Neural progenitor cell (in vitro differentiated cells): Measurements from ENCODE around the gene RGS3. TPM values are rescaled to one million over a fixed set of nuclear protein-coding genes. Genes with fewer than 3 reads are reported as not detected.
A peak's percentile ranks its signal among the peaks of the same experiment; 100 is the strongest.

Experiments used
- DNase-seq: peaks from one replicate; pipeline ENCODE4 v3.0.0-alpha.2; 2016; ENCODE audit warnings: low spot score
- H2AFZ ChIP-seq: fragments of 200-600 bp; sonication (generic); replicated peaks from 2 replicates; pipeline ENCODE4 v1.6.1; 2016; ENCODE audit warnings: antibody characterized with exemption
- H3F3A ChIP-seq: fragments of 200-600 bp; sonication (generic); 2 replicates; pipeline ENCODE4 v1.6.1; 2016; ENCODE audit warnings: antibody characterized with exemption, low read depth
- H3K27ac ChIP-seq: fragments of 200-600 bp; sonication (generic); 2 replicates; pipeline ENCODE4 v1.5.1; 2016; ENCODE audit warnings: mild to moderate bottlenecking
- H3K27me3 ChIP-seq: fragments of 200-600 bp; sonication (generic); 2 replicates; pipeline ENCODE4 v1.6.1; 2016; ENCODE audit warnings: mild to moderate bottlenecking, moderate library complexity
- H3K36me3 ChIP-seq: fragments of 200-600 bp; sonication (generic); 2 replicates; pipeline ENCODE4 v1.5.1; 2016
- H3K4me1 ChIP-seq: fragments of 200-600 bp; sonication (generic); 2 replicates; pipeline ENCODE4 v1.6.1; 2016; ENCODE audit warnings: mixed run types
- H3K4me2 ChIP-seq: fragments of 200-600 bp; sonication (generic); 2 replicates; pipeline ENCODE4 v1.6.1; 2016
- H3K4me3 ChIP-seq: fragments of 200-600 bp; sonication (generic); 2 replicates; pipeline ENCODE4 v1.5.1; 2016
- H3K79me2 ChIP-seq: fragments of 200-600 bp; sonication (generic); 2 replicates; pipeline ENCODE4 v1.6.1; 2016; ENCODE audit warnings: low read depth
- H3K9ac ChIP-seq: fragments of 200-600 bp; sonication (generic); 2 replicates; pipeline ENCODE4 v1.6.1; 2016
- H3K9me3 ChIP-seq: fragments of 200-600 bp; sonication (generic); 2 replicates; pipeline ENCODE4 v1.5.1; 2016; ENCODE audit warnings: low read depth
- H4K20me1 ChIP-seq: fragments of 200-600 bp; sonication (generic); 2 replicates; pipeline ENCODE4 v1.6.1; 2016; ENCODE audit warnings: low read depth
- H3K27ac Mint-ChIP-seq: 3 replicates; pipeline ENCODE4 v1.8.0; 2021; ENCODE audit warnings: mixed read lengths
- H3K27me3 Mint-ChIP-seq: 2 replicates; pipeline ENCODE4 v1.8.0; 2022; ENCODE audit warnings: low read depth, mild to moderate bottlenecking, inconsistent platforms, moderate library complexity, mixed read lengths; ENCODE audit not compliant: insufficient read depth
- H3K36me3 Mint-ChIP-seq: 3 replicates; pipeline ENCODE4 v1.8.0; 2021; ENCODE audit warnings: mixed read lengths
- H3K4me1 Mint-ChIP-seq: 3 replicates; pipeline ENCODE4 v1.8.0; 2021; ENCODE audit warnings: mixed read lengths
- H3K4me3 Mint-ChIP-seq: 3 replicates; pipeline ENCODE4 v1.8.0; 2021; ENCODE audit warnings: mild to moderate bottlenecking, moderate library complexity, mixed read lengths
- H3K9me3 Mint-ChIP-seq: 3 replicates; pipeline ENCODE4 v1.8.0; 2020; ENCODE audit warnings: mixed read lengths
- EZH2 ChIP-seq: fragments of 200-600 bp; sonication (generic); IDR thresholded peaks from 2 replicates; pipeline ENCODE4 v1.6.1; 2017; ENCODE audit warnings: antibody characterized with exemption, mild to moderate bottlenecking, moderate library complexity
- EZH2phosphoT487 ChIP-seq: fragments of 200-600 bp; sonication (generic); IDR thresholded peaks from 2 replicates; pipeline ENCODE4 v1.6.1; 2017; ENCODE audit warnings: antibody characterized with exemption
- total RNA-seq: library from RNA; depleted of rRNA; stranded (reverse); fragments of >200 nt; gene quantifications from 2 replicates; pipeline ENCODE4 v1.2.3, GENCODE V29; 2015; ENCODE audit warnings: low replicate concordance
- TF ChIP-seq, protein P1 (sequence below): fragments of 200-600 bp; sonication (generic); IDR thresholded peaks from 2 replicates; pipeline ENCODE4 v1.5.1; 2017; ENCODE audit warnings: antibody characterized with exemption, mild to moderate bottlenecking

Gene RGS3
- total RNA-seq, 1 donor from 2014 or later, result 30.3 TPM

DNA sequence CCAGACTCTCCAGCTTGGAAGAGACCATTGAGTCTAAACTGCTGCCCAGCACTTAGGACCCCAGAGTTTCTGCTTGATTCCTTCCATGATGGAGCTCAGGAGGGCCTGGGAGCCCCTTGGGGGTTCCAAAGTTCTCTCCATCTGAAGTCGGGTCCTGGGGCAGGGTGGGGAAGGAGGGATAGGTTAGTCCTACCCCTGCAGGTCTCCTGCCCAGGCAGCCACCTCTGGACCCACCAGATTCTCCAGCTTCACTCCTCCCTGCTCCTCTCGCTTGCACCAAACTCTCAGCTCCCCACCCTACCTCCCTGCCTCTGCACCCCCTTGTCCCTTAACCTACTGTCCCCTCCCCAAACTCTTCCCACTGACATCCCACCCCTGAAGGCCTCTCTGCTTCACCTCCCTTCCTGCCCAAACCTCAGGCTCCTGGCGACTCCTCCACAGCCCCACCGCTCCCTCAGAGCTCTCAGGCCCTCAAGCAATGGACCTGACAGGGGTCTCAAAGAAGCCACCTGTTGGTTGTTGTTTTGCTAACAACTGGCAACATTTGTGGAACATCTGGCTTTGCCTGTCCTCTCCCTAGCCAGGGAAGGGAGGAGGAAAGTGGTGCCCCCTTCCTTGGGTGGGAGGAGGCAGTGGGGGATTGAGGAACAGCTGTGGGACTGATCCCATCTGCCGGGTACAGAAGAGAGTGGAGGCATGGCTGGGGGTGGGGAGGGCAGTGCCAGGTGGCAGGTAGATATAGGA lies 137.5 kb downstream of the RGS3 start:
- no peak overlapping the region for H3K27ac ChIP-seq
- Mint-ChIP-seq H3K4me1 (peaks cover 69% of the 10 kb centered on the region), H3K9me3 (no peaks in the 10 kb centered on the region), H3K36me3 (peaks cover 8% of the 10 kb centered on the region), H3K27me3 (peaks cover 14% of the 10 kb centered on the region), H3K4me3 (peak overlapping the region; percentile 67), H3K27ac (peak overlapping the region; percentile 37)
- H3K4me2 ChIP-seq, result no peak overlapping the region
- no peak overlapping the region for H3K4me3 ChIP-seq
- H3K9ac ChIP-seq, result no peak overlapping the region
- no peaks in the 10 kb centered on the region for H3K79me2 ChIP-seq
- H3K9me3 ChIP-seq, result no peaks in the 10 kb centered on the region
- no peaks in the 10 kb centered on the region for H3F3A ChIP-seq
- H3K4me1 ChIP-seq, result peaks cover 33% of the 10 kb centered on the region
- TF ChIP-seq EZH2phosphoT487 (no peak), EZH2 (no peak)
- TF ChIP-seq, protein P1, sequence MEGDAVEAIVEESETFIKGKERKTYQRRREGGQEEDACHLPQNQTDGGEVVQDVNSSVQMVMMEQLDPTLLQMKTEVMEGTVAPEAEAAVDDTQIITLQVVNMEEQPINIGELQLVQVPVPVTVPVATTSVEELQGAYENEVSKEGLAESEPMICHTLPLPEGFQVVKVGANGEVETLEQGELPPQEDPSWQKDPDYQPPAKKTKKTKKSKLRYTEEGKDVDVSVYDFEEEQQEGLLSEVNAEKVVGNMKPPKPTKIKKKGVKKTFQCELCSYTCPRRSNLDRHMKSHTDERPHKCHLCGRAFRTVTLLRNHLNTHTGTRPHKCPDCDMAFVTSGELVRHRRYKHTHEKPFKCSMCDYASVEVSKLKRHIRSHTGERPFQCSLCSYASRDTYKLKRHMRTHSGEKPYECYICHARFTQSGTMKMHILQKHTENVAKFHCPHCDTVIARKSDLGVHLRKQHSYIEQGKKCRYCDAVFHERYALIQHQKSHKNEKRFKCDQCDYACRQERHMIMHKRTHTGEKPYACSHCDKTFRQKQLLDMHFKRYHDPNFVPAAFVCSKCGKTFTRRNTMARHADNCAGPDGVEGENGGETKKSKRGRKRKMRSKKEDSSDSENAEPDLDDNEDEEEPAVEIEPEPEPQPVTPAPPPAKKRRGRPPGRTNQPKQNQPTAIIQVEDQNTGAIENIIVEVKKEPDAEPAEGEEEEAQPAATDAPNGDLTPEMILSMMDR, result no peak
- no peak for DNase-seq
- no peaks in the 10 kb centered on the region for H3K36me3 ChIP-seq
- H4K20me1 ChIP-seq, result no peaks in the 10 kb centered on the region
- no peak overlapping the region for H2AFZ ChIP-seq
- H3K27me3 ChIP-seq, result no peaks in the 10 kb centered on the region

DNA sequence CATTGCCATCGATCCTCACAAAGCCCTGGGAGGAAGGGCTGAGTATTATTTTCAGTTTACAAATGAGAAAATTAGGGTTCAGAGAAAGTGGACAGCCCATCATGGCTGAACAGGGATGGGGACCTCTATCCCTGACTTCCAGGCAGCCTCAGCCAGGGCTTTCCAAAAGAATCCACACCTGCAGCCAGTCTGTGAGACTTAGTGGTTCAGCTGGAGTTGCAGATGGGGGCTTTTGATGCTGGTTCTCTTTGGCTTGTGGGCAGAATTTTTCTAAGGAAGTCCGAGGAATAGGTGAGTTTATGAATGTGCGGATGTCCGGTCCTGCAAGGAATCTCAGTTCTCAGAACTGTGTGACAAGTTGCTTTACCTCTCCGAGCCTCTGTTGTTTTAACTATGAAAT lies 138.1 kb downstream of the RGS3 start:
- Mint-ChIP-seq H3K27me3 (peaks cover 14% of the 10 kb centered on the region), H3K4me1 (peaks cover 68% of the 10 kb centered on the region), H3K9me3 (no peaks in the 10 kb centered on the region), H3K4me3 (peak overlapping the region; percentile 67), H3K27ac (peak overlapping the region; percentile 63), H3K36me3 (peaks cover 2% of the 10 kb centered on the region)
- no peak for DNase-seq
- H3K4me3 ChIP-seq, result no peak overlapping the region
- TF ChIP-seq, protein P1, result no peak
- TF ChIP-seq EZH2phosphoT487 (no peak), EZH2 (no peak)
- no peaks in the 10 kb centered on the region for H4K20me1 ChIP-seq
- no peak overlapping the region for H3K27ac ChIP-seq
- H3F3A ChIP-seq, result no peaks in the 10 kb centered on the region
- H3K4me1 ChIP-seq, result peaks cover 33% of the 10 kb centered on the region
- peak overlapping the region; percentile 51 for H3K4me2 ChIP-seq
- H3K79me2 ChIP-seq, result no peaks in the 10 kb centered on the region
- H3K9ac ChIP-seq, result no peak overlapping the region
- no peaks in the 10 kb centered on the region for H3K9me3 ChIP-seq
- no peak overlapping the region for H2AFZ ChIP-seq
- no peaks in the 10 kb centered on the region for H3K36me3 ChIP-seq
- no peaks in the 10 kb centered on the region for H3K27me3 ChIP-seq

DNA sequence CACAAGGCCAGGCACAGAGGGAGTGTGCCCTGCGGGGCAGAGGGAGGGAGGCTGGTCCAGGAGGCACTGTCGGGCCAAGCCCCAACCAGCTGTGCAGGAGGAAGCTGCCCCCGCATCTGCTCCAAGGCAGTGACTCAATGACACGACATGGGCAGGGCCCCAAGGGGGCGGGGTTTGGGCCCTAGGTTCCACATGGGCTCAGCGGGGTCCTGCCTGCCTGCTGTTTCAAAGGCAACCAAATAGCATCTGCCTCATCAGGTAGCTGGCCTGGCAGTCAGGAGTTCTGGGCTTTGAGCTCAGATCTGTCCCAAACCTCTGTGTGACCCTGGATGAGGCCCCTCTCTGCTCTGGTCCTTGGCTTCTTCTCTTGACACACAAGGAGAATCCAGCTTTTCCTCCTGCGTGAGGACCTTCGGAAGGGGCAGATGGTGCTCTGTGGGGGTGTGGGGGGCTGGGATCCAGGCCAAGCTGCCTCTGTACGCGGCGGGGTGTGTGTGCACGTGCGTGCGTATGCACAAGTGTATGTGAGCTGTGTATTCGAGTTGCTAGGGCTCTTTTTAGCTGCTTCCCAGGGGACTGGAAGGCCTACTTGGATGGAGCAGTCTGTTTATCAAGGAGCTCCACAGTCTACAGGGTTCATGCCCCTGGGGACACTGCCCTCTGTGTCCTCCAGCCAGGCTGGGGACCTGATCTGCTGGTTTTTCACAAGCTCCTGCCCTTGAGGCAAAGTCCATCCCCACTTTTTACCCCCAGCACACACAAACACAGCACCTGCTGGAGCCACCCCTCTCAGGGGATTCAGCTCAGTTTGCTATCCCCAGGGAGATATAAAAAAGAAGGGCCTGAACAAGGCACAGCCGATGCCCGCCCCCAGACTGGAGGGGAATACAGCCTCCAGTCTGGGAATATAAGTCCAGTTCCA lies 138.9 kb downstream of the RGS3 start:
- Histone ChIP-seq H2AFZ (peak overlapping the region; percentile 83), H3K9ac (no peak overlapping the region)
- peak overlapping the region; percentile 35 for H3K4me3 Mint-ChIP-seq

More for the DNA sequence above, 138.9 kb downstream of the RGS3 start:
- H3K27me3 Mint-ChIP-seq, result peaks cover 14% of the 10 kb centered on the region
- Histone ChIP-seq H3K4me1 (peaks cover 33% of the 10 kb centered on the region), H4K20me1 (no peaks in the 10 kb centered on the region), H3K27ac (no peak overlapping the region), H3K4me3 (no peak overlapping the region), H3K36me3 (no peaks in the 10 kb centered on the region), H3K9me3 (no peaks in the 10 kb centered on the region), H3K27me3 (no peaks in the 10 kb centered on the region), H3K79me2 (no peaks in the 10 kb centered on the region), H3F3A (no peaks in the 10 kb centered on the region), H3K4me2 (peak overlapping the region; percentile 51)
- no peaks in the 10 kb centered on the region for H3K36me3 Mint-ChIP-seq
- H3K4me1 Mint-ChIP-seq, result peaks cover 67% of the 10 kb centered on the region
- DNase-seq, result peak; percentile 64
- peak overlapping the region; percentile 79 for H3K27ac Mint-ChIP-seq
- no peaks in the 10 kb centered on the region for H3K9me3 Mint-ChIP-seq
- TF ChIP-seq EZH2phosphoT487 (no peak), EZH2 (no peak)
- TF ChIP-seq, protein P1, result no peak
